ENCODE measurements around the gene PWWP2A. TPM values are rescaled to one million over a fixed set of nuclear protein-coding genes. Genes with fewer than 3 reads are reported as not detected.

Gene PWWP2A
- total RNA-seq, 1 donor from 2014 or later, result 26.7 TPM

DNA sequence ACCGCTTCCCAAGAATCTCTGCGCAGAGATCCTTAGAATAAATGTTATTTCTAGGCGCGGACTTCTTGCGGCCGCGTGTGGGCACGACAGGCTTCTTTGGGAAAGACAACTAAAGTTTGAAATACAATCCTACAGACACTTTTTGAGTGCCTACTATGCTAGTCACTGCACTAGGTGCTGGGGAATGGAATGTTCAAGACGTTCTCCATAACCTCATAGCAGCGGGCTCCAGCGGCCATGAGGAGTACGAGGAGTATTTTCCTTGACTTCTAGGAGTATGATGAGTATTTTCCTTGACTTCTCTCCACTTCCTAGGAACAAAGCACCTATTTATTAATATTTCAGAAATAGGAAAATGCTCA lies 636 bp upstream of the PWWP2A start:
- ATAC-seq (no peak), DNase-seq (no peak)
- Histone ChIP-seq H3K9me3 (no peaks in the 10 kb centered on the region), H3K4me1 (peaks cover 4% of the 10 kb centered on the region), H3K4me3 (peak overlapping the region; percentile 9), H3K36me3 (peaks cover 25% of the 10 kb centered on the region), H3K27ac (no peak overlapping the region), H3K27me3 (no peaks in the 10 kb centered on the region)
- intact Hi-C loops (cut with DNase I), result no loop called here
- TF ChIP-seq, protein P1, sequence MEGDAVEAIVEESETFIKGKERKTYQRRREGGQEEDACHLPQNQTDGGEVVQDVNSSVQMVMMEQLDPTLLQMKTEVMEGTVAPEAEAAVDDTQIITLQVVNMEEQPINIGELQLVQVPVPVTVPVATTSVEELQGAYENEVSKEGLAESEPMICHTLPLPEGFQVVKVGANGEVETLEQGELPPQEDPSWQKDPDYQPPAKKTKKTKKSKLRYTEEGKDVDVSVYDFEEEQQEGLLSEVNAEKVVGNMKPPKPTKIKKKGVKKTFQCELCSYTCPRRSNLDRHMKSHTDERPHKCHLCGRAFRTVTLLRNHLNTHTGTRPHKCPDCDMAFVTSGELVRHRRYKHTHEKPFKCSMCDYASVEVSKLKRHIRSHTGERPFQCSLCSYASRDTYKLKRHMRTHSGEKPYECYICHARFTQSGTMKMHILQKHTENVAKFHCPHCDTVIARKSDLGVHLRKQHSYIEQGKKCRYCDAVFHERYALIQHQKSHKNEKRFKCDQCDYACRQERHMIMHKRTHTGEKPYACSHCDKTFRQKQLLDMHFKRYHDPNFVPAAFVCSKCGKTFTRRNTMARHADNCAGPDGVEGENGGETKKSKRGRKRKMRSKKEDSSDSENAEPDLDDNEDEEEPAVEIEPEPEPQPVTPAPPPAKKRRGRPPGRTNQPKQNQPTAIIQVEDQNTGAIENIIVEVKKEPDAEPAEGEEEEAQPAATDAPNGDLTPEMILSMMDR (IDR thresholded peaks at IDR 0.05), result peak; percentile 32

DNA sequence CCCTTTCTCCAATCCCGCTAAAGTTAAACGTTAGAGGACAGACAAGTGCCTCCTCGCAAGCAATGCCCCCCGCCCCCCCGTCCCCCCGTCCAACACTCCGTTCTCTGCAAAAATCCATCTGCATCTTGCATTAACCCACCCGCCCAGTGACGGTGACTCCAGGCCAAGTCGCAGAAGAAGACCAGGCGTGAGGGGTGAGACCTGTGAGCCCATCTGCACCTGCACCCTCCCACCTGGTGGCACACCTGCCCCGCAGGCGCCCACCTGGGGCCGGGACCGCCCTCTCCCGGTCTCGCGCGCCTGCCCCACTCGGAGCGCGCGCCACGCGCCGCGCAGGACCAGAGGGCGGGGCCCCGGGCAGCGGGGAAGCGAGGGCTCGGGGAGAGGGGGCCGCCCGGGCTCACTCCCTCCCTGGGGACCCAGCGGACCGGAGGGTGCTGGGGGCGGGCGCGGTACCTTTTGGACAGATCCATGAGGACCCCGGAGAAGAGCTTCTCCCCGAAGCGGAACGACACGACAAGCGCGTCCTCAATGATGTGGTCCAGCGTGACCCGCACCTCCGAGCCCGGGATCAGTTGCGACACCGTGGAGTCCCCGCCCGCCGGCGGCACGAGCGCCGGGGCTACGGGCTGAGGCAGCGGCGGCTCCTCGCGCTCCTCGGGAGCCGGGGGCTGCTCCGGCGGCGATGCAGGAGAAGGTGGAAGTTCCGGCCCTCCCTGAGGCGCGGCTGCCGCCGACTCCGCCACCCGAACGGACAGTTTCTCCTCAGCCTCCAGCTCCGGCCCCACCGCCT lies 705 bp downstream of the PWWP2A start:
- intact Hi-C loops (cut with DNase I), result no loop called here
- TF ChIP-seq, protein P1 (IDR thresholded peaks at IDR 0.05), result no peak
- Histone ChIP-seq H3K36me3 (peaks cover 26% of the 10 kb centered on the region), H3K27me3 (no peaks in the 10 kb centered on the region), H3K4me1 (peaks cover 4% of the 10 kb centered on the region), H3K27ac (peak overlapping the region; percentile 98), H3K9me3 (no peaks in the 10 kb centered on the region), H3K4me3 (peak overlapping the region; percentile 97)
- ATAC-seq, result peak; percentile 53
- peak; percentile 85 for DNase-seq

DNA sequence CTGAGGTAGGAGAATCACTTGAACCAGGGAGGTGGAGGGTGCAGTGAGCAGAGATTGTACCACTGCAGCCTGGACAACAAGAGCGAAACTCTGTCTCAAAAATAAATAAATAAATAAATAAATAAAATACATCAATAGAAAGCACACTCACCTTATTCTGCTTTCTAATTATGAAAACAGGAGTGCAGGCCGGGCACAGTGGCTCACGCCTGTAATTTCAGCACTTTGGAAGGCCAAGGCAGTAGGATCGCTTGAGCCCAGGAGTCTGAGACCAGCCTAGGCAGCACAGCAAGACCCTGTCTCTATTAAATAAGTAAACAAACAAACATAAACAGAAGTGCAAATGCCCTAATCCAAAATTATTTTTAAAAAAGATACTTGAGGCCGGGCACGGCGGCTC lies 2.3 kb downstream of the PWWP2A start:
- Histone ChIP-seq H3K27ac (no peak overlapping the region), H3K27me3 (no peaks in the 10 kb centered on the region), H3K4me1 (peaks cover 4% of the 10 kb centered on the region), H3K36me3 (peaks cover 41% of the 10 kb centered on the region), H3K9me3 (no peaks in the 10 kb centered on the region), H3K4me3 (no peak overlapping the region)
- intact Hi-C loops (cut with DNase I), result no loop called here
- ATAC-seq (no peak), DNase-seq (no peak)
- TF ChIP-seq, protein P1 (IDR thresholded peaks at IDR 0.05), result no peak

DNA sequence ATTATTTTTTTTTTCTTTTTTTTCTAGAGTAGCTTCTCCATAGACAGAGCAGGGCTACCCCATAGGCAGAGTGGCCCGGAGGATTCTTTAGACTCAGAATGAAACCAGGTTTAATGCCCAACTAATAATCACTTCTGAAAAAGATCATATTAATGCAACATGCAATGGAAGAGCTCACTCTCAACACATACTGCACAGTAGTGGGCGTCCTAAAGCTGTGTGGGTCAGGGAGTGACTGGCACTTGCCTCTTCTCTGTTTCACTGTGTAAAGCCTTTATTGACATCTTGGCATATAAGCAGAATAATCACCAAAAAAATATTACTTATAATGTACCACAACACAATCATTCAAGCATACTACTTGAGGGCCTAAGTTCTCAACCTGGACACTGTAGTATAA lies 11.1 kb downstream of the PWWP2A start:
- DNase-seq, result no peak
- Histone ChIP-seq H3K4me1 (peaks cover 8% of the 10 kb centered on the region), H3K4me3 (no peak overlapping the region), H3K27me3 (no peaks in the 10 kb centered on the region), H3K36me3 (peaks cover 17% of the 10 kb centered on the region), H3K27ac (no peak overlapping the region), H3K9me3 (no peaks in the 10 kb centered on the region)
- intact Hi-C loops (cut with DNase I), result no loop called here
- TF ChIP-seq, protein P1 (IDR thresholded peaks at IDR 0.05), result no peak
- no peak for ATAC-seq

DNA sequence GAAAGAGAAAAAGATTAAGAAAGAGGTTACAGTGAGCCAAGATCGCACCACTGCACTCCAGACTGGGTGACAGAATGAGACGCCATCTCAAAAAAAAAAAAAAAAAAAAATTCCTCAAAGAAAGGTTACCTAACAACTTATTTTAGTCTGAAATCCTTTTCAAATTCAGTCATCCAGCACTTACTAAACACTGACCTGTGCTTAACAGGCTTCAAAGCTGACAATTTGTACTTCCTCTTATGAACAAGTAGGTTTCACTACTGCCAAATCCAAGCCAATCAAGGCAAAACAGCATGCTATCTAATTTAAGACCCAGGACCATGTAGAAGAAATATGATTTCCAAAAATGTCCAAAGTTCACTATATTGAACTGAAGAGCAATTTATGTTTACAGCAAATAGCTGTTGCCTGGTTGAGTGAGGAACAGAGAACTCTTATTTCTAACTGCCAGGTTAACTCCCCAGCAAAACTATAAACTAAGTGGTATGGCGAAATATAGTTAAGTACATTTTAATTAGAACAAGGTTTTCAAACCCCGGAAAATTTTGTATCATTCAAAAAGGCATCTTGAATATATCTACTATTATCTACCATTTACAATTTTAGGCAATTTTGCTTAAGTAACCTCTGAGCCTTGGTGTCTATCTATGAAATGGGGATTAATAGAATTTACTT lies 13.4 kb downstream of the PWWP2A start:
- H3K27ac ChIP-seq, result peak overlapping the region; percentile 44
- H3K9me3 ChIP-seq, result no peaks in the 10 kb centered on the region
- ATAC-seq (peak; percentile 84), DNase-seq (no peak)
- TF ChIP-seq, protein P1 (IDR thresholded peaks at IDR 0.05), result no peak
- no peaks in the 10 kb centered on the region for H3K27me3 ChIP-seq
- no peaks in the 10 kb centered on the region for H3K36me3 ChIP-seq
- H3K4me1 ChIP-seq, result peaks cover 16% of the 10 kb centered on the region
- intact Hi-C loops (cut with DNase I), result no loop called here
- H3K4me3 ChIP-seq, result no peak overlapping the region
